ENCODE results near the gene DSN1.

DNA sequence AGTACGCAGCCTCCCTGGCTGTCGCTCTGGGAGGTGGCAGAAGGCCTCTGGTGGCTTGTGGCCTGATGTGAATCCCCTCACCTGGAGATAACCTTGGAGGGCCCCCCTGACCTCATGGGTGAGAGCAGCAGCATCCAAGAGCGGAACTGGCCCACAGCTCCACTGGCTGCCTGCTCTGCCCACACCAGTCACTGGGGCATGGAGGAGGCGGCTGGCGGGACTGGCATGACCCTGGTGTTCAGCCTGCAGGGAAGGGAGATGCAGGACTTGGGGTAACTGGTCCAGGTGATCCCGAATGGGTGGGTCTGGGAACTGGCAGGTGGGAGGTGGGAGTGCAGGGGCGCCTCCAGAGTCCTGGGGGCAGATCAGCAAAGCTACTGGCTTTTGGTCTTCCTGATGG lies 10.6 kb upstream of the DSN1 start:
- TF ChIP-seq, protein P1, sequence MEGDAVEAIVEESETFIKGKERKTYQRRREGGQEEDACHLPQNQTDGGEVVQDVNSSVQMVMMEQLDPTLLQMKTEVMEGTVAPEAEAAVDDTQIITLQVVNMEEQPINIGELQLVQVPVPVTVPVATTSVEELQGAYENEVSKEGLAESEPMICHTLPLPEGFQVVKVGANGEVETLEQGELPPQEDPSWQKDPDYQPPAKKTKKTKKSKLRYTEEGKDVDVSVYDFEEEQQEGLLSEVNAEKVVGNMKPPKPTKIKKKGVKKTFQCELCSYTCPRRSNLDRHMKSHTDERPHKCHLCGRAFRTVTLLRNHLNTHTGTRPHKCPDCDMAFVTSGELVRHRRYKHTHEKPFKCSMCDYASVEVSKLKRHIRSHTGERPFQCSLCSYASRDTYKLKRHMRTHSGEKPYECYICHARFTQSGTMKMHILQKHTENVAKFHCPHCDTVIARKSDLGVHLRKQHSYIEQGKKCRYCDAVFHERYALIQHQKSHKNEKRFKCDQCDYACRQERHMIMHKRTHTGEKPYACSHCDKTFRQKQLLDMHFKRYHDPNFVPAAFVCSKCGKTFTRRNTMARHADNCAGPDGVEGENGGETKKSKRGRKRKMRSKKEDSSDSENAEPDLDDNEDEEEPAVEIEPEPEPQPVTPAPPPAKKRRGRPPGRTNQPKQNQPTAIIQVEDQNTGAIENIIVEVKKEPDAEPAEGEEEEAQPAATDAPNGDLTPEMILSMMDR (IDR thresholded peaks at IDR 0.05; ENCODE audit: extremely low read depth in 1 of 2, insufficient read depth in 1 of 2, low read depth in 1 of 2, low read length in 2 of 2) = no peak
- TF ChIP-seq POLR2A (IDR thresholded peaks at IDR 0.05; ENCODE audit: low read depth, low read length) (no peak), EZH2 (IDR thresholded peaks at IDR 0.05; ENCODE audit: borderline replicate concordance, low read depth, low read length, severe bottlenecking) (no peak), MAX (IDR thresholded peaks at IDR 0.05; ENCODE audit: insufficient read depth, insufficient read length) (no peak), JUN (IDR thresholded peaks at IDR 0.05; ENCODE audit: borderline replicate concordance, insufficient read depth, insufficient read length, low read depth) (no peak), POLR2AphosphoS5 (IDR thresholded peaks at IDR 0.05; ENCODE audit: insufficient read depth, low read depth, low read length) (no peak), GATA2 (IDR thresholded peaks at IDR 0.05; ENCODE audit: insufficient read depth, insufficient read length, low read depth, low read length) (no peak), MYC (IDR thresholded peaks at IDR 0.05; ENCODE audit: low read depth, low read length) (no peak), FOS (IDR thresholded peaks at IDR 0.05; ENCODE audit: borderline replicate concordance, insufficient read depth, low read length) (no peak)
